CD4-positive, alpha-beta memory T cell (primary cell): ENCODE results near the gene RPS18. TPM values are rescaled to one million over a fixed set of nuclear protein-coding genes. Genes with fewer than 3 reads are reported as not detected.
A peak's percentile ranks its signal among the peaks of the same experiment; 100 is the strongest.

Experiments used
- CTCF ChIA-PET: fragments of 350-600 bp; sonication (Branson Sonifier 250); formaldehyde crosslinking; loops from one replicate; lab custom pipeline; 2021; ENCODE audit warnings: inconsistent platforms; ENCODE audit not compliant: partially characterized antibody; lab: Charles Lee
- POLR2A ChIA-PET: fragments of 350-600 bp; sonication (Branson Sonifier 250); formaldehyde crosslinking; loops from one replicate; lab custom pipeline; 2021; ENCODE audit not compliant: partially characterized antibody; lab: Charles Lee
- DNase-seq, 5 donors: peaks; one replicate each; pipeline versions ENCODE4 v3.0.0 to v3.0.0-alpha.2; 2020 to 2022; ENCODE audit warnings: mixed read lengths in 1 of 5
- H3K27ac ChIP-seq: one replicate; pipeline ENCODE4 v1.7.0; 2013; ENCODE audit warnings: low read depth, low read length
- H3K27me3 ChIP-seq: 2 replicates; pipeline ENCODE4 v1.7.0; 2013; ENCODE audit warnings: mild to moderate bottlenecking, low read length, moderate library complexity; ENCODE audit not compliant: insufficient read depth
- H3K36me3 ChIP-seq: 2 replicates; pipeline ENCODE4 v1.7.0; 2013; ENCODE audit warnings: mild to moderate bottlenecking, low read length, moderate library complexity; ENCODE audit not compliant: insufficient read depth
- H3K4me1 ChIP-seq: 2 replicates; pipeline ENCODE4 v1.7.0; 2013; ENCODE audit warnings: mild to moderate bottlenecking, low read length, moderate library complexity; ENCODE audit not compliant: insufficient read depth
- H3K4me3 ChIP-seq, 2 donors: one replicate each; pipeline ENCODE4 v1.7.0; 2013; ENCODE audit warnings: low read length in 2 of 2, mild to moderate bottlenecking in 1 of 2
- H3K9me3 ChIP-seq, 2 donors: one replicate each; pipeline ENCODE4 v1.7.0; 2013; ENCODE audit warnings: low read length in 2 of 2, control low read depth in 1 of 2; ENCODE audit not compliant: control insufficient read depth in 1 of 2
- H3K27ac Mint-ChIP-seq, 7 donors: one replicate each; pipeline ENCODE4 v1.8.0; 2020 to 2021; ENCODE audit warnings: mixed read lengths in 7 of 7, mild to moderate bottlenecking in 6 of 7, inconsistent platforms in 3 of 7, moderate library complexity in 3 of 7
- H3K27me3 Mint-ChIP-seq, 2 donors: one replicate each; pipeline ENCODE4 v1.8.0; 2020 to 2021; ENCODE audit warnings: mixed read lengths in 2 of 2
- H3K36me3 Mint-ChIP-seq, 2 donors: one replicate each; pipeline ENCODE4 v1.8.0; 2020 to 2021; ENCODE audit warnings: mixed read lengths in 2 of 2, inconsistent platforms in 1 of 2, mild to moderate bottlenecking in 1 of 2
- H3K4me1 Mint-ChIP-seq, 4 donors: one replicate each; pipeline ENCODE4 v1.8.0; 2020 to 2021; ENCODE audit warnings: mixed read lengths in 4 of 4, mild to moderate bottlenecking in 1 of 4
- H3K4me3 Mint-ChIP-seq, 8 donors: one replicate each; pipeline ENCODE4 v1.8.0; 2020 to 2021; ENCODE audit warnings: mixed read lengths in 8 of 8, mild to moderate bottlenecking in 7 of 8, moderate library complexity in 6 of 8, inconsistent platforms in 3 of 8
- H3K9me3 Mint-ChIP-seq, 8 donors: one replicate each; pipeline ENCODE4 v1.8.0; 2020 to 2021; ENCODE audit warnings: mixed read lengths in 8 of 8, mild to moderate bottlenecking in 5 of 8, inconsistent platforms in 3 of 8, moderate library complexity in 1 of 8
- intact Hi-C: fragments of 100-400 bp; cut with micrococcal nuclease; formaldehyde crosslinking; loops from one replicate; pipeline ENCODE4 v1.15.1; 2023
- polyA plus RNA-seq, 2 donors: library from polyadenylated mRNA; unstranded; fragments of 300-500 nt; fragmentation: Illumina TruSeq; gene quantifications; one replicate each; pipeline ENCODE4 v1.2.3, GENCODE V29; 2021
- total RNA-seq, 2 experiments: library from RNA; stranded (reverse); gene quantifications; one replicate each; pipeline ENCODE4 v1.2.3, GENCODE V29; 2021

RPS18 gene
- total and polyA plus RNA-seq, 4 experiments from 2014 or later = 3,264 to 8,968 (median 6,136) TPM

DNA sequence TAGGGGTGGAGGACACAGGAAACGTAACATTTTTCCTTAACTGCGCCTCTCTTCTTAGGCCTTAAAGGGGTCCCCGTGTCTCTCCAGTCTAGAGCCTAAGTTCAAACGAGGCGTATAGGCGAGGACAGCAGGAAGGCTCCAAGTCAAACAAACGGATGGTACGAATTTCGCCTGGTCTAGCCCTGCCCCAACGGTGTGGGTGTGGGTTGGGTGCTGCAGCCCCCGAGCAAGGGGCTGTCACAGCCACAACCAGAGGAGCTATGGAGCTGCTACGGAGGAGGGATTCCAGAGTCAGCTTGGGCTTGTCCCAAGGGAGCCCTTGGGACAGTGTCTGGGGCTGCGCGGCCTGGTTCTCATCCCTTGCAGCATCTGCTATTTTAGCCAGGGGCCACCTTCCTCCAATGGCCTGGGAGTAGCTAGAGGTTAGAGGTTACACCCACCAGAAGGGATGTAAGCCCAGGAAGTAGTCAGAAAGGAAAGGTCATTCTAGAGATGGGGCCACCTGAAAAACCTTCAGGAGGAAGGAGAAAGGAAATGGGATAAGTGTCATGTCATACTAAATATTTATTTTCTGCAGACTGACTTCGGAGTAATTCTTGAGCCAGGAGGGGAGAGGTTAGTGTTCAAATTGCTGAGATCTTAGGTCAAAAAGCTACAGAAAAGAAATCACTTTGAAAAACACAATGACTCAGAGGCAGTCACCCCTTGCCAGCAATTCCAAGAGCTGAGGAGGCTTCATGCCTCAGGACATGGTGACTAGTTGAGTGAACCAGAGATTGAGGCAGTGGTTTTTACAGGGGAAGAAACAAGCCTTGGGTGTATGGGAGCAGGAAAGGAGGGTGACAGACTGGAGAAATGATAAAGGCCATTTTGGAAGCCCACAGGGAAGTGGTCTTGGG, 21.9 kb upstream of the RPS18 start:
- Histone ChIP-seq H3K27ac (peak overlapping the region; percentile 93), H3K27me3 (no peaks in the 10 kb centered on the region), H3K36me3 (no peaks in the 10 kb centered on the region), H3K4me3 (peak overlapping the region; percentile 60 to 65), H3K9me3 (no peaks in the 10 kb centered on the region), H3K4me1 (peaks cover 26% of the 10 kb centered on the region)
- peaks cover 0 to 3% of the 10 kb centered on the region in 2 donors for H3K27me3 Mint-ChIP-seq
- peaks cover 19 to 47% (median 30%) of the 10 kb centered on the region in 4 donors for H3K4me1 Mint-ChIP-seq
- intact Hi-C loops = loop anchor here (1.0 kb wide), 7 partner anchors 21 to 141 kb away; partner anchors contain the start of genes B3GALT4, HSD17B8, KIFC1 and RXRB
- no peak for DNase-seq
- H3K36me3 Mint-ChIP-seq = peaks cover 15 to 22% of the 10 kb centered on the region in 2 donors
- peak overlapping the region; percentile 84 to 95 (median 88) for H3K4me3 Mint-ChIP-seq
- CTCF ChIA-PET = interaction anchor here (0.6 to 7.0 kb wide), 18 partner anchors 9 to 237 kb away, joined by 3 to 105 read pairs (median 7); partner anchors contain the start of genes B3GALT4, HSD17B8, PFDN6 and RPS18
- POLR2A ChIA-PET = interaction anchor here (0.6 to 5.6 kb wide), 29 partner anchors 12 to 444 kb away, joined by 3 to 92 read pairs (median 10); partner anchors contain the start of genes B3GALT4, HLA-DPA1, HLA-DPB1 and HSD17B8
- no peaks in the 10 kb centered on the region for H3K9me3 Mint-ChIP-seq
- peak overlapping the region; percentile 90 to 98 (median 97) for H3K27ac Mint-ChIP-seq

GRCh38 chr6:33250731-33251130, 21.1 kb upstream of the RPS18 start:
- no peak for DNase-seq
- H3K27ac ChIP-seq = peak overlapping the region; percentile 93

GRCh38 chr6:33251395-33252012, 20.4 kb upstream of the RPS18 start:
- Mint-ChIP-seq H3K9me3 (no peaks in the 10 kb centered on the region), H3K27ac (peak overlapping the region in 5 of 7 donors; percentile 21 to 85 (median 72)), H3K27me3 (peaks cover 0 to 2% of the 10 kb centered on the region in 2 donors), H3K36me3 (peaks cover 18 to 26% of the 10 kb centered on the region in 2 donors), H3K4me1 (peaks cover 19 to 47% (median 30%) of the 10 kb centered on the region in 4 donors), H3K4me3 (peak overlapping the region in 6 of 8 donors; percentile 14 to 67 (median 46))
- H3K27ac ChIP-seq = no peak overlapping the region
- no peaks in the 10 kb centered on the region for H3K36me3 ChIP-seq
- ChIA-PET POLR2A (interaction anchor here (1.0 to 5.6 kb wide), 6 partner anchors 19 to 93 kb away, joined by 3 to 92 read pairs (median 48); partner anchors contain the start of genes B3GALT4, RING1, RPS18 and RXRB), CTCF (interaction anchor here (2.7 to 7.0 kb wide), 3 partner anchors 19 to 94 kb away, joined by 7 to 105 read pairs (median 35); partner anchors contain the start of genes RPS18 and VPS52)
- peaks cover 26% of the 10 kb centered on the region for H3K4me1 ChIP-seq
- no peaks in the 10 kb centered on the region for H3K9me3 ChIP-seq
- H3K4me3 ChIP-seq = no peak overlapping the region
- no peak for DNase-seq
- H3K27me3 ChIP-seq = no peaks in the 10 kb centered on the region
- intact Hi-C loops = no loop called here

More at GRCh38 chr6:33250731-33251130, 21.1 kb upstream of the RPS18 start:
- POLR2A ChIA-PET = interaction anchor here (1.1 to 5.6 kb wide), 11 partner anchors 11 to 175 kb away, joined by 3 to 92 read pairs (median 15); partner anchors contain the start of genes B3GALT4, HLA-DPB1, PFDN6 and RING1
- Histone ChIP-seq H3K36me3 (no peaks in the 10 kb centered on the region), H3K9me3 (no peaks in the 10 kb centered on the region), H3K4me3 (no peak overlapping the region), H3K4me1 (peaks cover 26% of the 10 kb centered on the region), H3K27me3 (no peaks in the 10 kb centered on the region)
- intact Hi-C loops = no loop called here
- Mint-ChIP-seq H3K27me3 (peaks cover 0 to 3% of the 10 kb centered on the region in 2 donors), H3K4me1 (peaks cover 19 to 47% (median 30%) of the 10 kb centered on the region in 4 donors), H3K36me3 (peaks cover 16 to 23% of the 10 kb centered on the region in 2 donors), H3K27ac (peak overlapping the region; percentile 86 to 98 (median 97)), H3K9me3 (no peaks in the 10 kb centered on the region), H3K4me3 (peak overlapping the region in 6 of 8 donors; percentile 30 to 95 (median 85))
- CTCF ChIA-PET = interaction anchor here (0.9 to 7.0 kb wide), 6 partner anchors 10 to 94 kb away, joined by 4 to 105 read pairs (median 16); partner anchors contain the start of genes RPS18 and VPS52

DNA sequence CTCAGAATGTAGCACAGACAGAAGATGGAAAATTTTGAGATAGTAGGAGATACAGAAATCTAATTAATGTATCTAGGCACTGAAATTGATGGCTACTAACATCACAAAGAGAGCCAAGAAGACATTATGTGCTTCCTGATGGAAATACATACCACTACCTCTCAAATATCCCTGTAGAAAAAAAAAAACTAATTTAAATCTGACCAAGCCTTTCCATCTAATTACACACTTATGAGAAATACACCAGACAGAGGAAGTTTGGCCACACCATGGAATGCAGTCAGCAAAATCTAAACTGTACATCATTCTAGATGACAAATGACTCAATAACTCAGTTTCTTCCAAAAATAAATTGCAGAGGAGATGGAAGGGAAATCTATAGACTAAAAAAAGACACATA, 19.1 kb upstream of the RPS18 start:
- no peak for DNase-seq
- Mint-ChIP-seq H3K27ac (no peak overlapping the region), H3K9me3 (no peaks in the 10 kb centered on the region), H3K36me3 (peaks cover 18 to 27% of the 10 kb centered on the region in 2 donors), H3K4me1 (peaks cover 19 to 47% (median 30%) of the 10 kb centered on the region in 4 donors), H3K4me3 (no peak overlapping the region), H3K27me3 (no peaks in the 10 kb centered on the region)
- Histone ChIP-seq H3K27me3 (no peaks in the 10 kb centered on the region), H3K9me3 (no peaks in the 10 kb centered on the region), H3K4me1 (peaks cover 26% of the 10 kb centered on the region), H3K36me3 (no peaks in the 10 kb centered on the region), H3K27ac (no peak overlapping the region), H3K4me3 (no peak overlapping the region)
- POLR2A ChIA-PET = no interaction called here
- CTCF ChIA-PET = interaction anchor here (0.7 kb wide), 1 partner anchor 12 kb away, joined by 4 read pairs; no protein-coding TSS in a partner anchor
- intact Hi-C loops = no loop called here

DNA sequence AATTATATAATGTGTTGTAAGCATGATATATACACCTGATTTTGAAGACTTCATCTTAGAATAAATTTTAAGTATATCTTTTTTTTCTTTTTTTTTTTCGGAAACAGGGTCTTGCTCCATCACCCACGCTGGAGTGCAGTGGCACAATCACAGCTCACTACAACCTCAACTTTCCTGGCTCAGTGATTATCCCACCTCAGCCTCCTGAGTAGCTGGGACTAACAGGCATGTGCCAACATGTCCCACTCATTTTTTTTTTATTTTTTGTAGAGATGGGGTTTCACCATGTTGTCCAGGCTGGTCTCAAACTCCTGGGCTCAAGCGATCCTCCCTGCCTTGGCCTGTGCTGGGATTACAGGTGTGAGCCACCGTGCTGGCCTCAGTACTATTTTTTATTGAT, 17.3 kb upstream of the RPS18 start:
- peaks cover 13% of the 10 kb centered on the region for H3K4me1 ChIP-seq
- H3K4me3 ChIP-seq = no peak overlapping the region
- Mint-ChIP-seq H3K36me3 (peaks cover 18 to 35% of the 10 kb centered on the region in 2 donors), H3K9me3 (no peaks in the 10 kb centered on the region), H3K27me3 (no peaks in the 10 kb centered on the region), H3K27ac (no peak overlapping the region), H3K4me3 (no peak overlapping the region), H3K4me1 (peaks cover 13 to 29% (median 17%) of the 10 kb centered on the region in 4 donors)
- ChIA-PET CTCF (interaction anchor here (0.7 to 1.0 kb wide), 2 partner anchors 98 to 152 kb away, joined by 3 to 4 read pairs; no protein-coding TSS in a partner anchor), POLR2A (interaction anchor here (1.1 to 1.7 kb wide), 2 partner anchors 11 to 17 kb away, joined by 4 to 9 read pairs; partner anchors contain the start of genes RPS18 and VPS52)
- no peaks in the 10 kb centered on the region for H3K9me3 ChIP-seq
- no peak for DNase-seq
- H3K36me3 ChIP-seq = no peaks in the 10 kb centered on the region
- H3K27me3 ChIP-seq = no peaks in the 10 kb centered on the region
- intact Hi-C loops = no loop called here
- no peak overlapping the region for H3K27ac ChIP-seq

- H3K27ac ChIP-seq = no peak overlapping the region
- peaks cover 24 to 42% of the 10 kb centered on the region in 2 donors for H3K36me3 Mint-ChIP-seq
- peaks cover 22% of the 10 kb centered on the region for H3K36me3 ChIP-seq
Observed at GRCh38 chr6:33259032-33259431, 12.8 kb upstream of the RPS18 start.

More at GRCh38 chr6:33259032-33259431, 12.8 kb upstream of the RPS18 start:
- Mint-ChIP-seq H3K27ac (peak overlapping the region in 1 of 7 donors; percentile 23), H3K27me3 (no peaks in the 10 kb centered on the region), H3K4me1 (peaks cover 0 to 4% (median 0%) of the 10 kb centered on the region in 4 donors), H3K9me3 (no peaks in the 10 kb centered on the region), H3K4me3 (no peak overlapping the region)
- ChIA-PET CTCF (interaction anchor here (1.3 kb wide), 1 partner anchor 10 kb away, joined by 4 read pairs; no protein-coding TSS in a partner anchor), POLR2A (interaction anchor here (1.7 kb wide), 1 partner anchor 18 kb away, joined by 3 read pairs; the partner anchor contains the start of gene B3GALT4)
- no peaks in the 10 kb centered on the region for H3K27me3 ChIP-seq
- DNase-seq = no peak
- intact Hi-C loops = no loop called here
- no peaks in the 10 kb centered on the region for H3K4me1 ChIP-seq
- H3K4me3 ChIP-seq = no peak overlapping the region
- no peaks in the 10 kb centered on the region for H3K9me3 ChIP-seq
